ENCODE results near the gene APP. TPM values are rescaled to one million over a fixed set of nuclear protein-coding genes. Genes with fewer than 3 reads are reported as not detected.
A peak's percentile ranks its signal among the peaks of the same experiment; 100 is the strongest.

Gene APP
- 292 and 306 TPM in 2 replicates for total RNA-seq (ENCODE audit: low replicate concordance)

- Mint-ChIP-seq H3K4me3 (peak within 1 kb of the TSS; percentile 99), H3K9me3 (no peaks in the 10 kb centered on the region), H3K27me3 (ENCODE audit: insufficient read depth, low read depth) (peaks cover 9% of the 10 kb centered on the region), H3K27ac (peak within 1 kb of the TSS; percentile 68), H3K4me1 (peaks cover 42% of the 10 kb centered on the region), H3K36me3 (peaks cover 2% of the 10 kb centered on the region)
- H2AFZ ChIP-seq (replicated peaks): peak within 1 kb of the TSS; percentile 99
- H3K4me2 ChIP-seq: peak within 1 kb of the TSS; percentile 86
- peaks cover 49% of the 10 kb centered on the region for H3K79me2 ChIP-seq (ENCODE audit: low read depth)
- DNase-seq (ENCODE audit: low spot score): peak; percentile 92
- no peaks in the 10 kb centered on the region for H3K9me3 ChIP-seq (ENCODE audit: low read depth)
- peak within 1 kb of the TSS; percentile 80 for H3K27ac ChIP-seq
- peaks cover 28% of the 10 kb centered on the region for H4K20me1 ChIP-seq (ENCODE audit: low read depth)
- H3K36me3 ChIP-seq: no peaks in the 10 kb centered on the region
- H3F3A ChIP-seq (ENCODE audit: low read depth): peaks cover 19% of the 10 kb centered on the region
- peaks cover 33% of the 10 kb centered on the region for H3K4me1 ChIP-seq
- peak within 1 kb of the TSS; percentile 98 for H3K4me3 ChIP-seq
- no peak for TF ChIP-seq EZH2 (IDR thresholded peaks at IDR 0.05)
- peak; percentile 86 for TF ChIP-seq CTCF (IDR thresholded peaks at IDR 0.05)
- TF ChIP-seq EZH2phosphoT487 (IDR thresholded peaks at IDR 0.05): no peak
- H3K27me3 ChIP-seq: peaks cover 10% of the 10 kb centered on the region
- peak within 1 kb of the TSS; percentile 76 for H3K9ac ChIP-seq
These were observed at the start of gene APP for GRCh38 chr21:26170471-26171257. Gene APP (minus strand): TSS chr21:26170770. CDS start chr21:26170620, 150 bp downstream.

GRCh38 chr21:26212220-26212619 lies 41.6 kb upstream of the APP start:
- H3K36me3 Mint-ChIP-seq: no peaks in the 10 kb centered on the region
- Histone ChIP-seq H3K36me3 (no peaks in the 10 kb centered on the region), H3K27ac (no peak overlapping the region)

GRCh38 chr21:26210614-26211013 lies 40.0 kb upstream of the APP start:
- Mint-ChIP-seq H3K9me3 (no peaks in the 10 kb centered on the region), H3K36me3 (no peaks in the 10 kb centered on the region), H3K27ac (no peak overlapping the region), H3K4me3 (no peak overlapping the region), H3K4me1 (no peaks in the 10 kb centered on the region), H3K27me3 (ENCODE audit: insufficient read depth, low read depth) (no peaks in the 10 kb centered on the region)
- no peaks in the 10 kb centered on the region for H3F3A ChIP-seq (ENCODE audit: low read depth)
- H3K4me3 ChIP-seq: no peak overlapping the region
- TF ChIP-seq CTCF (IDR thresholded peaks at IDR 0.05) (no peak), EZH2phosphoT487 (IDR thresholded peaks at IDR 0.05) (no peak), EZH2 (IDR thresholded peaks at IDR 0.05) (no peak)
- no peaks in the 10 kb centered on the region for H3K79me2 ChIP-seq (ENCODE audit: low read depth)
- no peak overlapping the region for H3K27ac ChIP-seq
- H3K9ac ChIP-seq: no peak overlapping the region
- no peaks in the 10 kb centered on the region for H3K36me3 ChIP-seq
- DNase-seq (ENCODE audit: low spot score): no peak
- no peaks in the 10 kb centered on the region for H3K27me3 ChIP-seq
- no peaks in the 10 kb centered on the region for H3K9me3 ChIP-seq (ENCODE audit: low read depth)
- H3K4me1 ChIP-seq: no peaks in the 10 kb centered on the region
- no peak overlapping the region for H3K4me2 ChIP-seq
- H2AFZ ChIP-seq (replicated peaks): no peak overlapping the region
- no peaks in the 10 kb centered on the region for H4K20me1 ChIP-seq (ENCODE audit: low read depth)

More at GRCh38 chr21:26212220-26212619, 41.6 kb upstream of the APP start:
- H3K9ac ChIP-seq: no peak overlapping the region
- Mint-ChIP-seq H3K27me3 (ENCODE audit: insufficient read depth, low read depth) (no peaks in the 10 kb centered on the region), H3K9me3 (peaks cover 2% of the 10 kb centered on the region), H3K4me3 (no peak overlapping the region), H3K27ac (no peak overlapping the region), H3K4me1 (no peaks in the 10 kb centered on the region)
- no peak for DNase-seq (ENCODE audit: low spot score)
- no peaks in the 10 kb centered on the region for H3K9me3 ChIP-seq (ENCODE audit: low read depth)
- no peaks in the 10 kb centered on the region for H3K4me1 ChIP-seq
- H3K4me2 ChIP-seq: no peak overlapping the region
- H3K79me2 ChIP-seq (ENCODE audit: low read depth): no peaks in the 10 kb centered on the region
- no peaks in the 10 kb centered on the region for H3F3A ChIP-seq (ENCODE audit: low read depth)
- H2AFZ ChIP-seq (replicated peaks): peak overlapping the region; percentile 64
- TF ChIP-seq EZH2phosphoT487 (IDR thresholded peaks at IDR 0.05) (no peak), EZH2 (IDR thresholded peaks at IDR 0.05) (no peak), CTCF (IDR thresholded peaks at IDR 0.05) (no peak)
- no peaks in the 10 kb centered on the region for H4K20me1 ChIP-seq (ENCODE audit: low read depth)
- H3K27me3 ChIP-seq: no peaks in the 10 kb centered on the region
- H3K4me3 ChIP-seq: no peak overlapping the region

Measured in neural progenitor cell (in vitro differentiated cells).